HEK293 (cell line): ENCODE data around the gene DEFB123.

Experiments
- CTCF ChIA-PET: fragments of 350-600 bp; formaldehyde crosslinking; extraction: SDS; loops from one replicate; lab custom pipeline; 2021; ENCODE audit warnings: antibody characterized with exemption; lab: Yijun Ruan, JAX
- POLR2A ChIA-PET: fragments of 300-600 bp; formaldehyde crosslinking; extraction: SDS; loops from one replicate; lab custom pipeline; 2020; ENCODE audit warnings: antibody characterized with exemption, inconsistent platforms; lab: Yijun Ruan, JAX
- H3K27ac ChIP-seq: fragments of 200-500 bp; sonication (Bioruptor generic); 2 replicates; pipeline ENCODE4 v1.5.1; 2014; ENCODE audit warnings: low read depth, low read length, control low read depth, inconsistent platforms; ENCODE audit errors: extremely low read depth
- H3K36me3 ChIP-seq, 2 experiments: fragments of 200-500 bp in 1 of 2; sonication (Bioruptor generic) in 1 of 2; 1 replicate in 1 of 2; 2 replicates in 1 of 2; pipeline ENCODE4 v1.5.1; 2014 to 2017; ENCODE audit warnings: inconsistent platforms in 2 of 2, low read length in 2 of 2; ENCODE audit not compliant: control insufficient read depth in 2 of 2, insufficient read depth in 1 of 2
- H3K4me1 ChIP-seq: fragments of 200-500 bp; sonication (Bioruptor generic); 2 replicates; pipeline ENCODE4 v1.5.1; 2014; ENCODE audit warnings: mild to moderate bottlenecking, low read length, inconsistent platforms; ENCODE audit not compliant: control insufficient read depth, insufficient read depth
- H3K4me3 ChIP-seq: 2 replicates; pipeline ENCODE4 v1.5.1; 2011; ENCODE audit warnings: low read depth, mild to moderate bottlenecking, control low read depth, low read length, moderate library complexity
- H3K9me3 ChIP-seq: fragments of 200-500 bp; sonication (Bioruptor generic); 2 replicates; pipeline ENCODE4 v1.5.1; 2014; ENCODE audit warnings: low read depth, low read length, inconsistent platforms; ENCODE audit not compliant: control insufficient read depth, insufficient read depth
- BCL6B ChIP-seq: fragments of 450-650 bp; formaldehyde crosslinking; IDR thresholded peaks from 2 replicates; pipeline ENCODE4 v1.5.1; 2017; ENCODE audit warnings: missing biosample characterization, missing genetic modification characterization
- CTCF ChIP-seq: fragments of 450-650 bp; formaldehyde crosslinking; IDR thresholded peaks from 2 replicates; pipeline ENCODE4 v1.5.1; 2016; ENCODE audit warnings: missing biosample characterization, missing genetic modification characterization
- GLIS1 ChIP-seq: fragments of 450-650 bp; formaldehyde crosslinking; IDR thresholded peaks from 2 replicates; pipeline ENCODE4 v1.5.1; 2016; ENCODE audit warnings: missing biosample characterization, missing genetic modification characterization
- SETDB1 ChIP-seq: IDR thresholded peaks from one replicate; pipeline ENCODE4 v1.6.1; 2017; ENCODE audit warnings: mild to moderate bottlenecking, low read length, moderate library complexity, mixed read lengths; ENCODE audit not compliant: insufficient read length
- ZBTB1 ChIP-seq: fragments of 450-650 bp; formaldehyde crosslinking; IDR thresholded peaks from 2 replicates; pipeline ENCODE4 v1.5.1; 2016; ENCODE audit warnings: missing biosample characterization, missing genetic modification characterization
- ZBTB11 ChIP-seq: fragments of 450-650 bp; formaldehyde crosslinking; conservative IDR thresholded peaks from 2 replicates; pipeline ENCODE4 v1.5.1; 2016; ENCODE audit warnings: low read depth, missing biosample characterization, missing genetic modification characterization
- ZBTB17 ChIP-seq: fragments of 450-650 bp; formaldehyde crosslinking; IDR thresholded peaks from 2 replicates; pipeline ENCODE4 v1.5.1; 2016; ENCODE audit warnings: missing biosample characterization, missing genetic modification characterization
- ZBTB48 ChIP-seq: fragments of 450-650 bp; formaldehyde crosslinking; IDR thresholded peaks from 2 replicates; pipeline ENCODE4 v1.5.1; 2016; ENCODE audit warnings: missing biosample characterization, missing genetic modification characterization
- ZBTB8A ChIP-seq: fragments of 450-650 bp; formaldehyde crosslinking; IDR thresholded peaks from 2 replicates; pipeline ENCODE4 v1.5.1; 2016; ENCODE audit warnings: missing biosample characterization, missing genetic modification characterization
- ZNF140 ChIP-seq: fragments of 450-650 bp; formaldehyde crosslinking; IDR thresholded peaks from 2 replicates; pipeline ENCODE4 v1.5.1; 2016; ENCODE audit warnings: missing biosample characterization, missing genetic modification characterization
- ZNF148 ChIP-seq: fragments of 450-650 bp; formaldehyde crosslinking; IDR thresholded peaks from 2 replicates; pipeline ENCODE4 v1.5.0; 2017; ENCODE audit warnings: missing biosample characterization, missing genetic modification characterization, borderline replicate concordance
- ZNF19 ChIP-seq: fragments of 450-650 bp; formaldehyde crosslinking; IDR thresholded peaks from 2 replicates; pipeline ENCODE4; 2016; ENCODE audit warnings: missing biosample characterization, missing genetic modification characterization, low read depth
- ZNF2 ChIP-seq: fragments of 450-650 bp; formaldehyde crosslinking; IDR thresholded peaks from 2 replicates; pipeline ENCODE4 v1.5.1; 2016; ENCODE audit warnings: missing biosample characterization, missing genetic modification characterization
- ZNF354C ChIP-seq: fragments of 450-650 bp; formaldehyde crosslinking; IDR thresholded peaks from 2 replicates; pipeline ENCODE4 v1.5.1; 2016; ENCODE audit warnings: missing biosample characterization, missing genetic modification characterization, low read depth, borderline replicate concordance
- ZNF404 ChIP-seq: fragments of 450-650 bp; formaldehyde crosslinking; IDR thresholded peaks from 2 replicates; pipeline ENCODE4 v1.5.1; 2017; ENCODE audit warnings: missing biosample characterization, missing genetic modification characterization
- ZNF544 ChIP-seq: fragments of 450-650 bp; formaldehyde crosslinking; IDR thresholded peaks from 2 replicates; pipeline ENCODE4 v1.5.0; 2017; ENCODE audit warnings: missing biosample characterization, missing genetic modification characterization
- ZNF658 ChIP-seq: fragments of 450-650 bp; formaldehyde crosslinking; IDR thresholded peaks from 2 replicates; pipeline ENCODE4; 2016; ENCODE audit warnings: missing biosample characterization, missing genetic modification characterization

DEFB123 gene

GRCh38 chr20:31476294-31476585, 35.8 kb downstream of the DEFB123 start (continued):
- TF ChIP-seq ZNF148 (tag by site-specific recombination), result no peak
- TF ChIP-seq ZBTB1, result no peak
- no peak for TF ChIP-seq ZBTB48 (tag by site-specific recombination)
- TF ChIP-seq, all 188 proteins: peak for 1

GRCh38 chr20:31476643-31477215, 36.3 kb downstream of the DEFB123 start:
- H3K4me1 ChIP-seq, result no peaks in the 10 kb centered on the region
- POLR2A ChIA-PET, result no interaction called here
- H3K27ac ChIP-seq, result no peak overlapping the region
- no peaks in the 10 kb centered on the region for H3K9me3 ChIP-seq
- CTCF ChIA-PET, result interaction anchor here (1.1 kb wide), 1 partner anchor 16 kb away, joined by 3 read pairs; no protein-coding TSS in a partner anchor
- H3K36me3 ChIP-seq, result no peaks in the 10 kb centered on the region
- no peak overlapping the region for H3K4me3 ChIP-seq
- no peak for TF ChIP-seq ZNF2 (tag by site-specific recombination)
- TF ChIP-seq SETDB1, result no peak
- TF ChIP-seq BCL6B (tag by site-specific recombination), result no peak
- no peak for TF ChIP-seq ZBTB8A (tag by site-specific recombination)
- no peak for TF ChIP-seq ZNF404 (tag by site-specific recombination)
- TF ChIP-seq CTCF (tag by site-specific recombination), result no peak
- no peak for TF ChIP-seq ZNF658 (tag by site-specific recombination)

- H3K4me3 ChIP-seq, result no peak overlapping the region
Measured at GRCh38 chr20:31484001-31484400, 43.6 kb downstream of the DEFB123 start.

GRCh38 chr20:31485450-31486339, 45.3 kb downstream of the DEFB123 start:
- TF ChIP-seq ZNF140 (tag by site-specific recombination), result no peak
- no peak for TF ChIP-seq ZBTB17 (tag by site-specific recombination)
- TF ChIP-seq ZBTB11 (tag by site-specific recombination), result no peak
- no peak for TF ChIP-seq ZNF544 (tag by site-specific recombination)
- TF ChIP-seq ZNF354C, result no peak
- POLR2A ChIA-PET, result no interaction called here
- H3K4me3 ChIP-seq, result no peak overlapping the region

More at GRCh38 chr20:31484001-31484400, 43.6 kb downstream of the DEFB123 start:
- POLR2A ChIA-PET, result no interaction called here
- Histone ChIP-seq H3K27ac (no peak overlapping the region), H3K36me3 (no peaks in the 10 kb centered on the region)
- CTCF ChIA-PET, result interaction anchor here (0.5 to 5.7 kb wide), 2 partner anchors 19 to 71 kb away, joined by 3 to 28 read pairs; no protein-coding TSS in a partner anchor
- TF ChIP-seq GLIS1 (tag by site-specific recombination) (no peak), ZNF19 (tag by site-specific recombination) (no peak)
- TF ChIP-seq, all 188 proteins: peak for 0
- no peaks in the 10 kb centered on the region for H3K4me1 ChIP-seq
- no peaks in the 10 kb centered on the region for H3K9me3 ChIP-seq

More at GRCh38 chr20:31485450-31486339, 45.3 kb downstream of the DEFB123 start:
- Histone ChIP-seq H3K4me1 (no peaks in the 10 kb centered on the region), H3K27ac (no peak overlapping the region), H3K36me3 (no peaks in the 10 kb centered on the region), H3K9me3 (no peaks in the 10 kb centered on the region)
- CTCF ChIA-PET, result interaction anchor here (0.6 to 1.5 kb wide), 3 partner anchors 16 to 25 kb away, joined by 3 to 10 read pairs (median 5); no protein-coding TSS in a partner anchor
